Measurements from ENCODE around the gene CITED2.
A peak's percentile ranks its signal among the peaks of the same experiment; 100 is the strongest.

Gene CITED2, protein sequence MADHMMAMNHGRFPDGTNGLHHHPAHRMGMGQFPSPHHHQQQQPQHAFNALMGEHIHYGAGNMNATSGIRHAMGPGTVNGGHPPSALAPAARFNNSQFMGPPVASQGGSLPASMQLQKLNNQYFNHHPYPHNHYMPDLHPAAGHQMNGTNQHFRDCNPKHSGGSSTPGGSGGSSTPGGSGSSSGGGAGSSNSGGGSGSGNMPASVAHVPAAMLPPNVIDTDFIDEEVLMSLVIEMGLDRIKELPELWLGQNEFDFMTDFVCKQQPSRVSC

DNA sequence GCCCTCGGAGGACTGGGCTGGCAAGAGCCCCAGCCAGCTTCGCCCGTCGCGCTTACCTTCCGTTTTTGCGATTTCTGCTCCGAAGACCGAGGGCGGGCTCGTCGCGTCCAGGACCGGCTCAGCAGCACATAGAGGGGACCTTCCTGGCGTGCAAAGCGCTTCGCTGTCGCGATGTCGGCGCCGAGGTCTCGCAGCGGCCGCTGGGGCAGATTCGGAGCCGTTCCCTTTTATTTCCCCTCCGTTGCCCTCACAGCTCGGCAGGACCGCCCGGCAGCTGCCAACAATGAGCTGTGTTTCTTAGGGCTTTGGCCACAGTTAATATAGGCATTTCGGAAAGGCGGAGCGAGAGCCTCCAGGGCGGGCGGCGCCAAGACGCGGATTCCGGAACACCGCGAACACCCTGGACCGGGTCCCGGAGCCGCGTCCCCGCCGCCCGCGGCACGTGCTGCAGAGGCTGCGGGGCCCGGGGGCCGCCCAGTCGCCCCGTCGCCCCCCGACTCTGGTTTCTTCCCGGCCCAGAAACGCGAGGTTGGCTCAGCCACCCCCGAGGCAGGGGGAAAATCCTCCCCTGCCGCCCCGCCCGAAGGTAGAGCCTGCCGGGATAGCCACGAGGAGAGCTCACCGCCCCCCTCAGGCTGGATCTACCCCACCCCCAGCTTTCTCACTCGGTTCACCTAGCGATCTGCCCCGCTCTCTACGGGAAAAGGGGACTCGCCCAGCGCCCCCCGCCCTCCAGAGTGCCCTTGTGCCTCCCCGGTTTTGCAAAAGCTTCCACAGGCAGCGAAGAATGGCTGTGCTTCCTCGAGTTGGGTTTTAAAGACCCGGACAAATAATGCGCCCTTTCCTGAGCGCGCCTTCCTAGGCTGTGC lies at the start of gene CITED2:
Gene CITED2, minus strand, starts transcription at position 292 of the 869 bp plus-strand sequence. CDS start 704 bp downstream, outside the sequence.
- no peak for TF ChIP-seq CREB1 (IDR thresholded peaks at IDR 0.05; ENCODE audit: low read depth)
- TF ChIP-seq YY1 (IDR thresholded peaks at IDR 0.05; ENCODE audit: low read depth) = peak; percentile 44; the same call in 1 of the 2 replicates
- TF ChIP-seq, protein P1, sequence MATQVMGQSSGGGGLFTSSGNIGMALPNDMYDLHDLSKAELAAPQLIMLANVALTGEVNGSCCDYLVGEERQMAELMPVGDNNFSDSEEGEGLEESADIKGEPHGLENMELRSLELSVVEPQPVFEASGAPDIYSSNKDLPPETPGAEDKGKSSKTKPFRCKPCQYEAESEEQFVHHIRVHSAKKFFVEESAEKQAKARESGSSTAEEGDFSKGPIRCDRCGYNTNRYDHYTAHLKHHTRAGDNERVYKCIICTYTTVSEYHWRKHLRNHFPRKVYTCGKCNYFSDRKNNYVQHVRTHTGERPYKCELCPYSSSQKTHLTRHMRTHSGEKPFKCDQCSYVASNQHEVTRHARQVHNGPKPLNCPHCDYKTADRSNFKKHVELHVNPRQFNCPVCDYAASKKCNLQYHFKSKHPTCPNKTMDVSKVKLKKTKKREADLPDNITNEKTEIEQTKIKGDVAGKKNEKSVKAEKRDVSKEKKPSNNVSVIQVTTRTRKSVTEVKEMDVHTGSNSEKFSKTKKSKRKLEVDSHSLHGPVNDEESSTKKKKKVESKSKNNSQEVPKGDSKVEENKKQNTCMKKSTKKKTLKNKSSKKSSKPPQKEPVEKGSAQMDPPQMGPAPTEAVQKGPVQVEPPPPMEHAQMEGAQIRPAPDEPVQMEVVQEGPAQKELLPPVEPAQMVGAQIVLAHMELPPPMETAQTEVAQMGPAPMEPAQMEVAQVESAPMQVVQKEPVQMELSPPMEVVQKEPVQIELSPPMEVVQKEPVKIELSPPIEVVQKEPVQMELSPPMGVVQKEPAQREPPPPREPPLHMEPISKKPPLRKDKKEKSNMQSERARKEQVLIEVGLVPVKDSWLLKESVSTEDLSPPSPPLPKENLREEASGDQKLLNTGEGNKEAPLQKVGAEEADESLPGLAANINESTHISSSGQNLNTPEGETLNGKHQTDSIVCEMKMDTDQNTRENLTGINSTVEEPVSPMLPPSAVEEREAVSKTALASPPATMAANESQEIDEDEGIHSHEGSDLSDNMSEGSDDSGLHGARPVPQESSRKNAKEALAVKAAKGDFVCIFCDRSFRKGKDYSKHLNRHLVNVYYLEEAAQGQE (IDR thresholded peaks at IDR 0.05; ENCODE audit: low read depth) = no peak
- TF ChIP-seq TAF1 (IDR thresholded peaks at IDR 0.05; ENCODE audit: low read depth) = peak; percentile 88
- peak; percentile 79 for TF ChIP-seq NFIC (IDR thresholded peaks at IDR 0.05)
- no peak; the same call in 1 of the 2 replicates for TF ChIP-seq ZBTB7A (IDR thresholded peaks at IDR 0.05; ENCODE audit: low read depth)
- TF ChIP-seq, protein P2, sequence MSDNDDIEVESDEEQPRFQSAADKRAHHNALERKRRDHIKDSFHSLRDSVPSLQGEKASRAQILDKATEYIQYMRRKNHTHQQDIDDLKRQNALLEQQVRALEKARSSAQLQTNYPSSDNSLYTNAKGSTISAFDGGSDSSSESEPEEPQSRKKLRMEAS (IDR thresholded peaks at IDR 0.05) = peak; percentile 92
- peak; percentile 4; the same call in 1 of the 2 replicates for TF ChIP-seq RAD21 (IDR thresholded peaks at IDR 0.05; ENCODE audit: low read depth)
- no peak for TF ChIP-seq EP300 (IDR thresholded peaks at IDR 0.05; ENCODE audit: borderline replicate concordance)
- no peak for TF ChIP-seq EGR1 (IDR thresholded peaks at IDR 0.05)
- no peak for TF ChIP-seq CEBPB (IDR thresholded peaks at IDR 0.05)
- TF ChIP-seq, protein P3, sequence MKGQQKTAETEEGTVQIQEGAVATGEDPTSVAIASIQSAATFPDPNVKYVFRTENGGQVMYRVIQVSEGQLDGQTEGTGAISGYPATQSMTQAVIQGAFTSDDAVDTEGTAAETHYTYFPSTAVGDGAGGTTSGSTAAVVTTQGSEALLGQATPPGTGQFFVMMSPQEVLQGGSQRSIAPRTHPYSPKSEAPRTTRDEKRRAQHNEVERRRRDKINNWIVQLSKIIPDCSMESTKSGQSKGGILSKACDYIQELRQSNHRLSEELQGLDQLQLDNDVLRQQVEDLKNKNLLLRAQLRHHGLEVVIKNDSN (IDR thresholded peaks at IDR 0.05) = peak; percentile 65
- no peak; the same call in none of the 2 replicates for TF ChIP-seq TCF12 (IDR thresholded peaks at IDR 0.05; ENCODE audit: low read depth)
- TF ChIP-seq FOXM1 (IDR thresholded peaks at IDR 0.05; ENCODE audit: borderline replicate concordance, low read depth) = no peak
- peak; percentile 48; the same call in 1 of the 2 replicates for TF ChIP-seq TEAD4 (IDR thresholded peaks at IDR 0.05)

DNA sequence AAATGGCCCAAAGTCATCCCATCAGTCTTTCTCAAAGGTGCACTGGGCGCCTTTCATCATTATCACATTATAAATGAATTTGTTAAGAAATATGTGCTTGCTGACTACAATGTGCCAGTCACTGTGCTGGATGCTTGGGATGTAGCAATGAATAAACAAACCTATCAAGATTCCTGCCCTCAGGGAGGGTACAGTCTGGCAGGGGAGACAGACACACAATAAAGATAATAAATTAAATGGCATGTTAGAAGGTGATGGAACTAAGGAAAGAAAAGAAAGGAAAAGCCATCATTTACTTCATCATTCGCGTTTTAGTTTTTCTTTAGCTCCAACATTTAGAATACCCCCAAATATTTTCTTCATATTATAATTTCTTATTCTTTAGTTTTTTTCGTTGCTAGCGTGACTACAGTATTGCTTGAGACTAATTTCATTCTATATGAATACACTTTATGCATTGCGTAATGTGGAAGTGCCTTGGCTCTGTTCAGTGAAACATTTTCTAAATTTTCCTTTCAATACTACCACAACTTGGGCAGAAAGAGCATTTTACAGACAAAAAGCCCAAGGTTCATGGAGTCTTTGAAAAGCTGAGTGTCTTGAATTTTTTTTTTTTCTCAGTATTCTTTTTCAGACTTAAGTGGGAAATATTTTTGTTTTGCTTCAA lies 48.7 kb upstream of the CITED2 start:
- TF ChIP-seq EGR1 (IDR thresholded peaks at IDR 0.05) (no peak), ZBTB7A (IDR thresholded peaks at IDR 0.05; ENCODE audit: low read depth) (no peak), FOXM1 (IDR thresholded peaks at IDR 0.05; ENCODE audit: borderline replicate concordance, low read depth) (no peak), YY1 (IDR thresholded peaks at IDR 0.05; ENCODE audit: low read depth) (no peak), TEAD4 (IDR thresholded peaks at IDR 0.05) (no peak), TAF1 (IDR thresholded peaks at IDR 0.05; ENCODE audit: low read depth) (no peak), TCF12 (IDR thresholded peaks at IDR 0.05; ENCODE audit: low read depth) (no peak), NFIC (IDR thresholded peaks at IDR 0.05) (no peak)
- TF ChIP-seq, protein P1 (IDR thresholded peaks at IDR 0.05; ENCODE audit: low read depth) = no peak
- TF ChIP-seq, protein P2 (IDR thresholded peaks at IDR 0.05) = no peak
- TF ChIP-seq, protein P3 (IDR thresholded peaks at IDR 0.05) = no peak

DNA sequence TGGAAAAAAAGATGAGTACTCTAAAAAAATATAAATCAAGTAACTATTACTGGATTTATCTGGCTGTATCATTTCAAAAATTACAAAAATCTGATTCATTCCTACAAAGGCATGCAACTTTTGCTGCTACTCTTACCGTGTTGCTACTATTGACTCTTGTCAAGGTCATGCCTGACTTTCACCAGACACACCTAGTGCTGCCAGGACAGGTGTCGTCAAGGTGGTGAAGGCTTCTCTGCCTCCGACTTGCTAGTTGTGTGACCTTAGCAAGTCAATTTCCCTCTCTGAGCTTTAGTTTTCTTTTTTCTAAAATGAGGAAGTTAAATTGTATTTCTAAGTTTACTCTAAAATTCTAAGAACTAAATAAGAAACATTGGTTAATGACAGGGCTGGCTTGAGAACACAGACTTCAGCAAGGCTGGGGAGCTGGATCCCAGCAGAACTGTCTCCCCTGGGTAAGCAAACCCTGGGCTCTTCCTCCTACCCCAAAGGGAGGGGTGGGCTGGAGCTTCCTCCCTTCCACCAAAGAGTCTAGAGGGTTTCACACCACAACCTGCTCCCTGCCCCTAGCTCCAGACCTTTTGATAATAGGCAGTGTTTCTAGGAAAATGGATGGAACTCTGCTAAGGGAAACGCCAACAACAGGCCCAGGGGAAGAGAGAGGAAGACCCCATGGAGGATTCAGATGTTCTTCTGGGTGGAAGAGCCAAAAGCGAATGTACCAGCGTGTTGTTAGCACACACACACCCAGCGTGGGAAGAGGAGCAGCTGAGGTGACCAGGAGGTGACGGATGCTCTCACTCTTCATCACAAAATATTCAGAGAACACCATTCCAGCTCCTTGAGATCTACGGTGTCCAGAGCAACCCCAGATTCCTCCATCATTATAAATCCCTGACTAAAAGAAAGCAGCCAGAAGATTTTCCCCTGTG lies 47.9 kb upstream of the CITED2 start:
- TF ChIP-seq ZBTB7A (IDR thresholded peaks at IDR 0.05; ENCODE audit: low read depth) (no peak), TEAD4 (IDR thresholded peaks at IDR 0.05) (no peak), EGR1 (IDR thresholded peaks at IDR 0.05) (no peak), CEBPB (IDR thresholded peaks at IDR 0.05) (no peak), EP300 (IDR thresholded peaks at IDR 0.05; ENCODE audit: borderline replicate concordance) (no peak), TAF1 (IDR thresholded peaks at IDR 0.05; ENCODE audit: low read depth) (no peak), NFIC (IDR thresholded peaks at IDR 0.05) (no peak), RAD21 (IDR thresholded peaks at IDR 0.05; ENCODE audit: low read depth) (no peak), FOXM1 (IDR thresholded peaks at IDR 0.05; ENCODE audit: borderline replicate concordance, low read depth) (no peak), CREB1 (IDR thresholded peaks at IDR 0.05; ENCODE audit: low read depth) (no peak), TCF12 (IDR thresholded peaks at IDR 0.05; ENCODE audit: low read depth) (no peak)
- TF ChIP-seq, protein P3 (IDR thresholded peaks at IDR 0.05) = no peak
- TF ChIP-seq, protein P1 (IDR thresholded peaks at IDR 0.05; ENCODE audit: low read depth) = no peak
- TF ChIP-seq, protein P2 (IDR thresholded peaks at IDR 0.05) = no peak

Measured in Ishikawa (cell line).